H9 (cell line): Measurements from ENCODE around the gene TBX1. TPM values are rescaled to one million over a fixed set of nuclear protein-coding genes. Genes with fewer than 3 reads are reported as not detected.

Source experiments
- DNase-seq: peaks from one replicate; pipeline ENCODE4 v3.0.0-alpha.2; 2017
- H2AFZ ChIP-seq: one replicate; pipeline ENCODE4 v1.6.1; 2013; ENCODE audit warnings: mild to moderate bottlenecking, low read length, control low read depth, moderate library complexity
- H2AK5ac ChIP-seq: 2 replicates; pipeline ENCODE4 v1.6.1; 2013; ENCODE audit warnings: low read length, control low read depth, mixed read lengths; ENCODE audit not compliant: insufficient read length
- H2BK120ac ChIP-seq: one replicate; pipeline ENCODE4 v1.6.1; 2013; ENCODE audit warnings: low read depth, mild to moderate bottlenecking, low read length, control low read depth, inconsistent platforms; ENCODE audit not compliant: poor library complexity, severe bottlenecking
- H2BK12ac ChIP-seq: 2 replicates; pipeline ENCODE4 v1.6.1; 2013; ENCODE audit warnings: low read length, control low read depth, mixed read lengths, low read depth; ENCODE audit not compliant: insufficient read length
- H2BK15ac ChIP-seq: 2 replicates; pipeline ENCODE4 v1.6.1; 2013; ENCODE audit warnings: low read depth, low read length, control low read depth
- H2BK20ac ChIP-seq: one replicate; pipeline ENCODE4 v1.6.1; 2013; ENCODE audit warnings: low read depth, mild to moderate bottlenecking, low read length, control low read depth, inconsistent platforms; ENCODE audit not compliant: poor library complexity, severe bottlenecking
- H2BK5ac ChIP-seq: 2 replicates; pipeline ENCODE4 v1.6.1; 2013; ENCODE audit warnings: low read length, control low read depth, mixed read lengths; ENCODE audit not compliant: insufficient read length
- H3K14ac ChIP-seq: 2 replicates; pipeline ENCODE4 v1.6.1; 2013; ENCODE audit warnings: low read length, control low read depth; ENCODE audit not compliant: insufficient read depth
- H3K18ac ChIP-seq: 2 replicates; pipeline ENCODE4 v1.6.1; 2013; ENCODE audit warnings: low read depth, mild to moderate bottlenecking, mixed read lengths, low read length, control low read depth; ENCODE audit not compliant: insufficient read length
- H3K23ac ChIP-seq: 2 replicates; pipeline ENCODE4 v1.6.1; 2013; ENCODE audit warnings: low read length, control low read depth, mixed read lengths, low read depth; ENCODE audit not compliant: insufficient read length
- H3K23me2 ChIP-seq: 2 replicates; pipeline ENCODE4 v1.6.1; 2013; ENCODE audit warnings: low read depth, mild to moderate bottlenecking, mixed read lengths, low read length, control low read depth; ENCODE audit not compliant: insufficient read length, poor library complexity, severe bottlenecking
- H3K27ac ChIP-seq: 2 replicates; pipeline ENCODE4 v1.5.1; 2013; ENCODE audit warnings: low read length, control low read depth, mixed read lengths, low read depth; ENCODE audit not compliant: insufficient read length
- H3K27me3 ChIP-seq: 2 replicates; pipeline ENCODE4 v1.6.1; 2013; ENCODE audit warnings: low read length, control low read depth, inconsistent platforms; ENCODE audit not compliant: insufficient read depth
- H3K4ac ChIP-seq: 2 replicates; pipeline ENCODE4 v1.6.1; 2013; ENCODE audit warnings: low read depth, mild to moderate bottlenecking, control low read depth, inconsistent platforms, low read length, moderate library complexity
- H3K4me1 ChIP-seq: 2 replicates; pipeline ENCODE4 v1.6.1; 2013; ENCODE audit warnings: low read length, control low read depth, inconsistent platforms; ENCODE audit not compliant: insufficient read depth
- H3K4me2 ChIP-seq: 2 replicates; pipeline ENCODE4 v1.6.1; 2013; ENCODE audit warnings: low read length, control low read depth, mixed read lengths; ENCODE audit not compliant: insufficient read length, insufficient read depth
- H3K56ac ChIP-seq: 2 replicates; pipeline ENCODE4 v1.6.1; 2013; ENCODE audit warnings: low read depth, mild to moderate bottlenecking, mixed read lengths, low read length, control low read depth; ENCODE audit not compliant: insufficient read length
- H3K79me1 ChIP-seq: 2 replicates; pipeline ENCODE4 v1.6.1; 2013; ENCODE audit warnings: low read depth, mild to moderate bottlenecking, moderate library complexity, low read length, control low read depth, inconsistent platforms; ENCODE audit not compliant: insufficient read depth, poor library complexity, severe bottlenecking
- H3K79me2 ChIP-seq: 2 replicates; pipeline ENCODE4 v1.6.1; 2013; ENCODE audit warnings: low read length, control low read depth, inconsistent platforms; ENCODE audit not compliant: insufficient read depth
- H3K9ac ChIP-seq: 2 replicates; pipeline ENCODE4 v1.6.1; 2013; ENCODE audit warnings: low read length, control low read depth, mixed read lengths; ENCODE audit not compliant: insufficient read length; ENCODE audit errors: extremely low read depth
- H3K9me3 ChIP-seq: one replicate; pipeline ENCODE4 v1.6.1; 2013; ENCODE audit warnings: low read depth, low read length, inconsistent platforms; ENCODE audit not compliant: control insufficient read depth
- H3T11ph ChIP-seq: one replicate; pipeline ENCODE4 v1.6.1; 2013; ENCODE audit warnings: mild to moderate bottlenecking, low read length, control low read depth, inconsistent platforms
- H4K20me1 ChIP-seq: one replicate; pipeline ENCODE4 v1.6.1; 2013; ENCODE audit not compliant: control insufficient read depth, insufficient read length, insufficient read depth
- H4K5ac ChIP-seq: 2 replicates; pipeline ENCODE4 v1.6.1; 2013; ENCODE audit warnings: low read depth, mild to moderate bottlenecking, mixed read lengths, low read length, control low read depth; ENCODE audit not compliant: insufficient read length
- H4K8ac ChIP-seq: replicated peaks from 2 replicates; pipeline ENCODE4 v1.6.1; 2013; ENCODE audit warnings: low read length, control low read depth, mixed read lengths, low read depth; ENCODE audit not compliant: insufficient read length
- H4K91ac ChIP-seq: 2 replicates; pipeline ENCODE4 v1.6.1; 2013; ENCODE audit warnings: low read depth, mild to moderate bottlenecking, moderate library complexity, mixed read lengths, low read length, control low read depth; ENCODE audit not compliant: insufficient read length
- H3K27ac Mint-ChIP-seq, 3 experiments: 2 replicates in 2 of 3; 3 replicates in 1 of 3; pipeline ENCODE4 v1.8.0; 2020 to 2021; ENCODE audit warnings: mixed read lengths in 3 of 3, mild to moderate bottlenecking in 1 of 3, moderate library complexity in 1 of 3
- H3K27me3 Mint-ChIP-seq: 2 replicates; pipeline ENCODE4 v1.8.0; 2021; ENCODE audit warnings: low read depth, mild to moderate bottlenecking, moderate library complexity, mixed read lengths
- H3K36me3 Mint-ChIP-seq, 3 experiments: 2 replicates in 2 of 3; 3 replicates in 1 of 3; pipeline ENCODE4 v1.8.0; 2020 to 2021; ENCODE audit warnings: low read depth in 3 of 3, mixed read lengths in 3 of 3; ENCODE audit not compliant: insufficient read depth in 1 of 3
- H3K4me1 Mint-ChIP-seq, 2 experiments: 2 replicates each; pipeline ENCODE4 v1.8.0; 2020; ENCODE audit warnings: mixed read lengths in 2 of 2
- H3K4me3 Mint-ChIP-seq, 2 experiments: 2 replicates in 1 of 2; 3 replicates in 1 of 2; pipeline ENCODE4 v1.8.0; 2020 to 2021; ENCODE audit warnings: mild to moderate bottlenecking in 2 of 2, mixed read lengths in 2 of 2, moderate library complexity in 1 of 2
- H3K9me3 Mint-ChIP-seq, 2 experiments: 2 replicates in 1 of 2; 3 replicates in 1 of 2; pipeline ENCODE4 v1.8.0; 2020; ENCODE audit warnings: mild to moderate bottlenecking in 2 of 2, mixed read lengths in 2 of 2, moderate library complexity in 1 of 2
- WGBS: extraction: QIAGEN DNeasy Blood & Tissue Kit; methylation state at CpG from one replicate; pipeline ENCODE4 v1.1.7; 2013; ENCODE audit warnings: missing lambda C conversion rate, low lambda C conversion rate, mixed read lengths; ENCODE audit not compliant: insufficient read length; ENCODE audit errors: extremely low coverage; 5-methylcytosine and 5-hydroxymethylcytosine counted together
- total RNA-seq: library from RNA; stranded (reverse); gene quantifications from 2 replicates; pipeline ENCODE4 v1.2.1, GENCODE V29; 2021
- TF ChIP-seq, protein P1 (sequence below): fragments of 200-600 bp; sonication (generic); conservative IDR thresholded peaks from 3 replicates; pipeline ENCODE4 v1.8.0; 2021; ENCODE audit warnings: antibody characterized with exemption, mild to moderate bottlenecking

Gene TBX1
- total RNA-seq, 1 experiment from 2014 or later = 2.2 TPM

DNA sequence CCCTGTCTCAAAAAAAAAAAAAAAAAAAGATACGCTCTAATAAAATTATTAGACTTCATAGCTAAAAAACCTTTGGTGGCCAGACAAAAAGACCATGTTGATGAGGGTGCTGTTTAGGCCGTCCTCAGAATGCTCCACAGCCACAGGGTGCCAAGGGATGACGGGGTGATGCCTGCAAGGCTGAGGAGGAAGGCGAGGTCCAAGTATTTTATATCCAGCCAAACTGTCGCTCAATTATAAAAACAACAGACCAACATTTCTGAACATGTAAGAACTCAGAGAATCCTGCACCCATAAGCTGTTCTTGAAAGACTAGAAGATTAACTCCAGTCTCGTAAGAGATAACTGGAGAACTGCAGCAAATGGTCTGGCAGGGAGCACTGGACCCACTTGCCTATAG is 29.2 kb downstream of the TBX1 start:
- Mint-ChIP-seq H3K4me3 (no peak overlapping the region), H3K4me1 (no peaks in the 10 kb centered on the region), H3K27ac (no peak overlapping the region), H3K36me3 (peaks cover 0 to 3% (median 0%) of the 10 kb centered on the region in 3 experiments; a peak in 4 of 7 replicates), H3K9me3 (no peaks in the 10 kb centered on the region; a peak in 2 of 5 replicates), H3K27me3 (no peaks in the 10 kb centered on the region; the same call in 1 of the 2 replicates)
- H2BK12ac ChIP-seq = no peak overlapping the region
- H3K9ac ChIP-seq = no peak overlapping the region
- no peak overlapping the region for H4K8ac ChIP-seq
- WGBS = no CpG with 5 or more reads among the region's 6 CpGs
- DNase-seq = no peak
- H3K14ac ChIP-seq = no peak overlapping the region
- H3K4me2 ChIP-seq = no peak overlapping the region
- no peak overlapping the region for H2BK15ac ChIP-seq
- TF ChIP-seq, protein P1, sequence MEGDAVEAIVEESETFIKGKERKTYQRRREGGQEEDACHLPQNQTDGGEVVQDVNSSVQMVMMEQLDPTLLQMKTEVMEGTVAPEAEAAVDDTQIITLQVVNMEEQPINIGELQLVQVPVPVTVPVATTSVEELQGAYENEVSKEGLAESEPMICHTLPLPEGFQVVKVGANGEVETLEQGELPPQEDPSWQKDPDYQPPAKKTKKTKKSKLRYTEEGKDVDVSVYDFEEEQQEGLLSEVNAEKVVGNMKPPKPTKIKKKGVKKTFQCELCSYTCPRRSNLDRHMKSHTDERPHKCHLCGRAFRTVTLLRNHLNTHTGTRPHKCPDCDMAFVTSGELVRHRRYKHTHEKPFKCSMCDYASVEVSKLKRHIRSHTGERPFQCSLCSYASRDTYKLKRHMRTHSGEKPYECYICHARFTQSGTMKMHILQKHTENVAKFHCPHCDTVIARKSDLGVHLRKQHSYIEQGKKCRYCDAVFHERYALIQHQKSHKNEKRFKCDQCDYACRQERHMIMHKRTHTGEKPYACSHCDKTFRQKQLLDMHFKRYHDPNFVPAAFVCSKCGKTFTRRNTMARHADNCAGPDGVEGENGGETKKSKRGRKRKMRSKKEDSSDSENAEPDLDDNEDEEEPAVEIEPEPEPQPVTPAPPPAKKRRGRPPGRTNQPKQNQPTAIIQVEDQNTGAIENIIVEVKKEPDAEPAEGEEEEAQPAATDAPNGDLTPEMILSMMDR = no peak
- no peak overlapping the region for H3K18ac ChIP-seq
- no peaks in the 10 kb centered on the region for H3K4me1 ChIP-seq
- H4K5ac ChIP-seq = no peak overlapping the region
- no peaks in the 10 kb centered on the region for H3K27me3 ChIP-seq
- H3K79me1 ChIP-seq = no peaks in the 10 kb centered on the region
- H3K9me3 ChIP-seq = no peaks in the 10 kb centered on the region
- no peak overlapping the region for H2AK5ac ChIP-seq
- no peak overlapping the region for H2BK20ac ChIP-seq
- no peak overlapping the region for H3K27ac ChIP-seq
- no peak overlapping the region for H3K56ac ChIP-seq
- no peak overlapping the region for H3T11ph ChIP-seq
- H3K23ac ChIP-seq = no peak overlapping the region
- H2BK120ac ChIP-seq = no peak overlapping the region
- H3K79me2 ChIP-seq = no peaks in the 10 kb centered on the region
- no peak overlapping the region for H2BK5ac ChIP-seq
- no peak overlapping the region for H4K91ac ChIP-seq
- H2AFZ ChIP-seq = no peak overlapping the region
- H3K23me2 ChIP-seq = no peaks in the 10 kb centered on the region
- no peaks in the 10 kb centered on the region for H4K20me1 ChIP-seq
- no peak overlapping the region for H3K4ac ChIP-seq
